HEK293T (cell line): ENCODE measurements around the gene SP8.

Experiments used
- ARNT ChIP-seq: fragments of 450-650 bp; IDR thresholded peaks from 2 replicates; pipeline ENCODE4 v1.6.1; 2017; ENCODE audit warnings: mild to moderate bottlenecking
- BHLHE40 ChIP-seq: fragments of 450-650 bp; IDR thresholded peaks from 2 replicates; pipeline ENCODE4 v1.6.1; 2016; ENCODE audit warnings: mild to moderate bottlenecking, moderate library complexity, borderline replicate concordance
- CTBP1 ChIP-seq: fragments of 450-650 bp; IDR thresholded peaks from 2 replicates; pipeline ENCODE4 v1.6.1; 2016; ENCODE audit warnings: borderline replicate concordance
- ELF4 ChIP-seq: fragments of 450-650 bp; IDR thresholded peaks from 2 replicates; pipeline ENCODE4 v1.6.1; 2017; ENCODE audit warnings: antibody characterized with exemption
- FOXA1 ChIP-seq: fragments of 450-650 bp; IDR thresholded peaks from 2 replicates; pipeline ENCODE4 v1.6.1; 2016; ENCODE audit warnings: mild to moderate bottlenecking
- FOXK2 ChIP-seq: fragments of 450-650 bp; IDR thresholded peaks from 2 replicates; pipeline ENCODE4 v1.6.1; 2016; ENCODE audit warnings: mild to moderate bottlenecking
- FOXM1 ChIP-seq: fragments of 450-650 bp; IDR thresholded peaks from 2 replicates; pipeline ENCODE4 v1.6.1; 2017; ENCODE audit warnings: mild to moderate bottlenecking, borderline replicate concordance
- HDGF ChIP-seq: fragments of 450-650 bp; IDR thresholded peaks from 2 replicates; pipeline ENCODE4 v1.6.1; 2017; ENCODE audit warnings: antibody characterized with exemption, borderline replicate concordance
- NFRKB ChIP-seq: fragments of 450-650 bp; IDR thresholded peaks from 2 replicates; pipeline ENCODE4 v1.6.1; 2016; ENCODE audit warnings: mild to moderate bottlenecking, moderate library complexity
- SP1 ChIP-seq: fragments of 450-650 bp; IDR thresholded peaks from 2 replicates; pipeline ENCODE4 v1.6.1; 2017
- SUZ12 ChIP-seq: fragments of 450-650 bp; IDR thresholded peaks from 2 replicates; pipeline ENCODE4 v1.6.1; 2016; ENCODE audit warnings: mild to moderate bottlenecking
- TARDBP ChIP-seq: fragments of 450-650 bp; IDR thresholded peaks from 2 replicates; pipeline ENCODE4 v1.6.1; 2016
- ZNF384 ChIP-seq: fragments of 450-650 bp; IDR thresholded peaks from 2 replicates; pipeline ENCODE4 v1.6.1; 2016

DNA sequence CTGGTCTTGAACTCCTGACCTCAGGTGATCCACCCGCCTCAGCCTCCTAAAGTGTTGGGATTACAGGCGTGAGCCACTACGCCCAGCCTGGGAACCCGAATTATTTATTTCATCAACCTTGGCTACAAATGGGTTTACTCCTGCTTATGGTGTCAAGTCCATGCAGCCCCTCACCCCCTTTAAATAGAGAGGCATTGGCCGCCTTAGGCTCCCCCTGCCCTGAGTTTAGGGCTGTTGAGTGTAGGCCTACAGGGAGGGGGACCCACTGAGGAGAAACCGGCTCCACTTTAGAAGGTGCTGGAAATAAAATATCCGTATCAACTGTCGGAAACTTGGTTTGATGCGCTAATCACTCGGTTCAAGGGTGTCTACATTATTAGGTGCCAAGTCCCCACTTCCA is 8.7 kb upstream of the SP8 start:
- TF ChIP-seq SP1 (no peak), CTBP1 (no peak), FOXK2 (no peak), BHLHE40 (no peak), NFRKB (no peak), FOXA1 (no peak), SUZ12 (no peak), HDGF (no peak), FOXM1 (no peak), ELF4 (no peak), TARDBP (no peak), ZNF384 (no peak), ARNT (no peak)
